Choroid plexus epithelial cell (primary cell): ENCODE measurements around the gene FNDC1.

Source experiments
- DNase-seq: peaks from one replicate; pipeline ENCODE4 v3.0.0-alpha.2; 2010; ENCODE audit warnings: low read depth
- H3K4me3 ChIP-seq: 2 replicates; pipeline ENCODE4 v1.5.1; 2011; ENCODE audit warnings: low read depth, mild to moderate bottlenecking, control low read depth, low read length, moderate library complexity
- TF ChIP-seq, protein P1 (sequence below): conservative IDR thresholded peaks from 2 replicates; pipeline ENCODE4 v1.5.1; 2011; ENCODE audit warnings: low read depth, mild to moderate bottlenecking, control low read depth, inconsistent platforms, low read length, moderate library complexity

The FNDC1 gene

DNA sequence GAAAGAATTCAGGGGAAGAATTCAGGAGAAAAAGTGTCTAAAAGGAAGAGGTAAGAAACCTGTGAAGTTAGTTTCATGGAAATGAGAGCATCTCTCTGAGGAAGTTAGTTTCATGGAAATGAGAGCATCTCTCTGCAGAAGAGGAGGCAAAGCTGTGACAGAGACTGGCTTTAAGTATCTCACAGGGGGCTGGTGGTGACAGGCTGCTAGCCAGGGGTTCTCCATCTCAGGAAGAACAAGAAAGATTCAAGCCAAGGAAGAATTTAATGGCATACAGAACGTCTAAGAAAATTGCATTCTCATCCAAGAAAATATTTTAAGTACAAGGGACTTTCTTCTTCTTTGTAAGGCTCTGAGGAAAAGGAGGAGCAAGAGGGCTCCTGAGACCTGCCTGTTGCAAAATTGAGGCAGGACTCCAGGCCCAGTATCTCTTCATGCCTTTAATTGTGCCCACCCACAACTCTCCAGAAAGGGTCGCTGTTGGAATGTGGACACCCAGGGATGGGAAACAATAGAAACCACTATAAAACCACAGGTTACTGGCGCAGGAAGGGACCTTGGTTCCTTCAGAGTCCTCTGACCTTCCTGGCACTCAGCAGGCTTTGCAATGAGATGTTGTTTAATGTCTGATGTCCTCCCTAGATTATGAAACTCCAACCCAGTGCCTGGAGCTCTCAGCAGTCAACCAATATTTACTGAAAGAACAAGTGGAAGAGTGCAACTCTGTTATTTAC lies 136.8 kb downstream of the FNDC1 start:
- DNase-seq, result no peak
- TF ChIP-seq, protein P1, sequence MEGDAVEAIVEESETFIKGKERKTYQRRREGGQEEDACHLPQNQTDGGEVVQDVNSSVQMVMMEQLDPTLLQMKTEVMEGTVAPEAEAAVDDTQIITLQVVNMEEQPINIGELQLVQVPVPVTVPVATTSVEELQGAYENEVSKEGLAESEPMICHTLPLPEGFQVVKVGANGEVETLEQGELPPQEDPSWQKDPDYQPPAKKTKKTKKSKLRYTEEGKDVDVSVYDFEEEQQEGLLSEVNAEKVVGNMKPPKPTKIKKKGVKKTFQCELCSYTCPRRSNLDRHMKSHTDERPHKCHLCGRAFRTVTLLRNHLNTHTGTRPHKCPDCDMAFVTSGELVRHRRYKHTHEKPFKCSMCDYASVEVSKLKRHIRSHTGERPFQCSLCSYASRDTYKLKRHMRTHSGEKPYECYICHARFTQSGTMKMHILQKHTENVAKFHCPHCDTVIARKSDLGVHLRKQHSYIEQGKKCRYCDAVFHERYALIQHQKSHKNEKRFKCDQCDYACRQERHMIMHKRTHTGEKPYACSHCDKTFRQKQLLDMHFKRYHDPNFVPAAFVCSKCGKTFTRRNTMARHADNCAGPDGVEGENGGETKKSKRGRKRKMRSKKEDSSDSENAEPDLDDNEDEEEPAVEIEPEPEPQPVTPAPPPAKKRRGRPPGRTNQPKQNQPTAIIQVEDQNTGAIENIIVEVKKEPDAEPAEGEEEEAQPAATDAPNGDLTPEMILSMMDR, result no peak
- H3K4me3 ChIP-seq, result no peak overlapping the region

DNA sequence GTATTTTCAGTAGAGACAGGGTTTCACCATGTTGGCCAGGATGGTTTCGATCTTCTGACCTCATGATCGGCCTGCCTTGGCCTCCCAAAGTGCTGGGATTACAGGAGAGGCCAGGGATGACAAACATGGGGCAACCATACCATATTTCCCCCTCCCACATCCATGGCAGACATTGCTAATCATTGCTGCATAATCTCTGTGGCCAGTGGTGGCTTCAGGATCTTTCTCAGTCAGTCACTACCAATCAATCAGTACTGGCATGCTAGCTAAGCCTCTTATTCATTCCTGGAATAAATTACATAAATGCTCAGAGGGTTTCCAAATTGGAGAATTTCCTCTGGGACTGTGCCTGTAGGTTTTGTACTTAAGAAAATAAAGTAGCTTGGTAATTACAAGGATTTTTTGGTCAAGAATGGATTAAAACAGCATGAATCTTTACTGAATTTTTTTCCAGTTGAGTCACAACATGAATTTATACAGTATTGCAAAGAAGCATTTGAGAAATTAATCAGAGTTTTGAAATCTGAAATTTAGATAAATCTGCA lies 138.1 kb downstream of the FNDC1 start:
- TF ChIP-seq, protein P1, result no peak
- no peak overlapping the region for H3K4me3 ChIP-seq
- DNase-seq, result no peak

DNA sequence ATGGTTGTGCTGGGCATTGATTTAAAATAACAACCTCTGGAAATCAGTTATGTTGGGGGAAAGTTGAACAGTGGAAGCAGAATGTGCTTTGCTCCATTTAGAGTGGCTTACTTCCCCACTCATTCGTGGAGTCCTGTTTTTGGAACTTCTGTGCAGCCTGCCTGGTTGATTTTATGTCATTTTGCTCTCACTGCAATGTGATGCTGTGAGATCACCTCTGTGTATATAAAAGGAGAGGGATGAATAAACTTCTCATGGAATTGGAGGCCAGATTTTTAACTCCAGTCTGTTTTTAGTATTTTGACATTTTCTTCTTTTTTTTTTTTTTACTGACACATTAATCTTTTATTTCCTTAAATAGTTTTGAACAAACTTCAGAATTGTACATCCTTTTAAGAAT lies 139.0 kb downstream of the FNDC1 start:
- H3K4me3 ChIP-seq, result no peak overlapping the region
- TF ChIP-seq, protein P1, result no peak
- no peak for DNase-seq

DNA sequence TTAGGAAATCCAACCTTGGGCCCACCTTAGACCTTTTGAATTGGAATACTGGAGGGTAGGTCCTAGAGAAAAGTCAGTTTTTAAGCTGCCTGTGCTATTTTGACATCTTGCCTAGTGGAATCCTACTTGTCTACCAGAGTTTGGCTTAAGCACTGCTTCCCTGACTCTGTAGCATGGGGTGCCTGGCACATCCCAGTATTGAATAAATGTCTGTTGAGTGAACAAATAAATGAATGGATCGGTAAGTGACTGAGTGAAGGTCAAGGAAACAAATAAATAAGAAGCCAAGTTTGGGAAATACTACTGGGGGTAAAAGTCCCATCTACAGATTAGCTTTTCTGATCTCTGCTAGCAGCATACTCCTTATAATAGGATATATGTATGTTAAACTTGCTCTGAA lies 140.5 kb downstream of the FNDC1 start:
- DNase-seq, result no peak
- TF ChIP-seq, protein P1, result no peak
- no peak overlapping the region for H3K4me3 ChIP-seq

DNA sequence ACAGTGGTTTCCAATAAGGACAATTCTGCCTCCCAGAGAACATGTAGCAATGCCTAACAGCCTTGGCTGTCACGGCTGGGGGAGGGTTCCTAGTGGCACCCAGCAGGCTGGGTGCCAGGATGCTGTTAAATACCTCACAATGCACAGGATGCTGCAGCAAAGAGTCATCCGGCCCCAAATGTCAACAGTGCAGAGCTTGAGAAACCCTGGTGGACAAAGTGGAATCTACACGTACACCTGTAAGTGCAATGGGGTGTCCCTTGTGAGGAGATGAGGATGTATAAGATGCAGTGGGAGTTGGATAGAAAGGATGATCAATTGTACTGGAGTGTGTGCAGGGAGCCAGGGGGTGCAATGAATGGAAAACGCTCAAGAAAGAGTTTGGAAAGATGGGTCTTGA lies 142.4 kb downstream of the FNDC1 start:
- no peak for DNase-seq
- TF ChIP-seq, protein P1, result no peak
- no peak overlapping the region for H3K4me3 ChIP-seq

DNA sequence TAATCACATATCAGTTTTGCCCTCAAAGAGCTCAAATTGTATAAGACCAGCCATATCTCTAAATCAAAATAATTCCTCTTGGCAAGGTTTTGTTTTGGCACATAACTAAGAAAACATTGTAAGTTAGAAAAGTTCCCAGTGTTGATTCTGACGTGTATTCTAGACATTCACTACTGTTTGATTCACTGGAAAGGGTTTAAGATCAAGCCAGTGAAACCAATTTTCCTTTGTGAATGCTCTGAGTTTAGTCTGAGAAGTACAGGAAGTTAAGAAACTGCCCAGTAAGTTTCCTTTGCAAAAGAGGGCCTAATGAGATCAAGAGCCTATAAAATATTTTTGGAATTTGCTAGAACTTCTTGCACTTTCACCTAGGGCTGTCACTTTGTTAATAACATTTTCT lies 143.0 kb downstream of the FNDC1 start:
- peak; percentile 1 for DNase-seq
- H3K4me3 ChIP-seq, result no peak overlapping the region
- TF ChIP-seq, protein P1, result no peak

DNA sequence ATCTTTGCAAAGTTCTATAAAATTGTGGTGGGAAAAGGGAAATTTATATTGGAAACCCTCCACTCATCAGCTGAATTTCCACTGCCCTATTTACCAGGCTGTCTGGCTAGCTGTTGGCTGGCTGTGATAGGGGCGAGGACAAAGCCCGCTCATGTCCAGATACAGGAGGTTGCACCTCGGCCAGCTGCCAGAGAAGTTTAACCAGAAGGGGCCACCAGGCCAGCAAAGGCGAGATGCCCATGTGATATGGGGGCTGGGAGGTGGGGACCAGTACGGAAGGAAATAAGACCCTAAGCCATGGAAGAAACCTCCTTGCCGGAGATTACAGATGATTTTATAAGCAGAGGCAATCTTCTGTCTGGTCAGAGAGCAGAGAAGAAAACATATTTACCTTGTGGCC lies 143.8 kb downstream of the FNDC1 start:
- TF ChIP-seq, protein P1, result no peak
- DNase-seq, result no peak
- no peak overlapping the region for H3K4me3 ChIP-seq
